Hematopoietic multipotent progenitor cell treated with erythropoietin and hydrocortisone succinate and interleukin-3 and kit ligand, for 17 days (in vitro differentiated cells): ENCODE data around the gene SORD.
A peak's percentile ranks its signal among the peaks of the same experiment; 100 is the strongest.
"Not testable (repeated sequence)": the region's sequence is repeated elsewhere in the genome, so short reads cannot be mapped to it uniquely, and the experiment has no call there.

Source experiments
- DNase-seq: peaks from one replicate; pipeline ENCODE4 v3.0.0-alpha.2; 2015; ENCODE audit warnings: low spot score

SORD gene

GRCh38 chr15:45022871-45023658 is at the start of gene SORD:
Gene SORD, plus strand, starts transcription at chr15:45023195. Its CDS starts 89 bp downstream, at chr15:45023284.
- DNase-seq = peak; percentile 79

GRCh38 chr15:44976183-44976582 is 46.8 kb upstream of the SORD start:
- not testable (repeated sequence) for DNase-seq

- not testable (repeated sequence) for DNase-seq
These were observed 45.2 kb upstream of the SORD start for GRCh38 chr15:44977781-44978180.

- DNase-seq = not testable (repeated sequence)
These were observed 43.2 kb upstream of the SORD start for GRCh38 chr15:44979617-44980339.

- DNase-seq = not testable (repeated sequence)
These were observed 38.9 kb upstream of the SORD start for GRCh38 chr15:44984144-44984543.

GRCh38 chr15:44986346-44987055 is 36.5 kb upstream of the SORD start:
- not testable (repeated sequence) for DNase-seq

- DNase-seq = not testable (repeated sequence)
These were observed 35.3 kb upstream of the SORD start for GRCh38 chr15:44987711-44988110.

GRCh38 chr15:44988184-44988869 is 34.7 kb upstream of the SORD start:
- DNase-seq = not testable (repeated sequence)

GRCh38 chr15:44988870-44989219 is 34.1 kb upstream of the SORD start:
- not testable (repeated sequence) for DNase-seq

- DNase-seq = not testable (repeated sequence)
These were observed 25.4 kb upstream of the SORD start for GRCh38 chr15:44997632-44998031.

GRCh38 chr15:44999105-44999504 is 23.9 kb upstream of the SORD start:
- no peak for DNase-seq

- not testable (repeated sequence) for DNase-seq
These were observed 21.8 kb upstream of the SORD start for GRCh38 chr15:45001180-45001579.

GRCh38 chr15:45003731-45004410 is 19.1 kb upstream of the SORD start:
- not testable (repeated sequence) for DNase-seq

- not testable (repeated sequence) for DNase-seq
These were observed 18.3 kb upstream of the SORD start for GRCh38 chr15:45004590-45005175.

GRCh38 chr15:45009046-45009445 is 13.9 kb upstream of the SORD start:
- DNase-seq = no peak

GRCh38 chr15:45015114-45015513 is 7.9 kb upstream of the SORD start:
- DNase-seq = not testable (repeated sequence)

GRCh38 chr15:45020222-45020900 is 2.6 kb upstream of the SORD start:
- not testable (repeated sequence) for DNase-seq

- not testable (repeated sequence) for DNase-seq
These were observed 2.1 kb upstream of the SORD start for GRCh38 chr15:45020901-45021259.

GRCh38 chr15:45021348-45021747 is 1.6 kb upstream of the SORD start:
- no peak for DNase-seq

- DNase-seq = peak; percentile 20
These were observed 747 bp downstream of the SORD start for GRCh38 chr15:45023659-45024225.
